Activated naive CD4-positive, alpha-beta T cell treated with anti-CD3 and anti-CD28 coated beads, Interleukin-2, amount 50 U/mL, for 72 hours (primary cell): ENCODE results near the gene HOXD4. TPM values are rescaled to one million over a fixed set of nuclear protein-coding genes. Genes with fewer than 3 reads are reported as not detected.

Experiments used
- ATAC-seq, 2 donors: fragments of 150-1000 bp; cut with Tn5 transposase; 2 replicates each; pipeline ENCODE4 v1.10.0; 2021; ENCODE audit warnings: mild to moderate bottlenecking in 2 of 2, moderate library complexity in 2 of 2
- DNase-seq, 2 donors: peaks; one replicate each; pipeline ENCODE4 v3.0.0; 2021 to 2022; ENCODE audit warnings: low spot score in 2 of 2
- H3K27ac Mint-ChIP-seq, 2 donors: one replicate each; pipeline ENCODE4 v1.8.0; 2022; ENCODE audit warnings: mild to moderate bottlenecking in 2 of 2, mixed read lengths in 2 of 2
- H3K36me3 Mint-ChIP-seq, 2 donors: one replicate each; pipeline ENCODE4 v1.8.0; 2022; ENCODE audit warnings: mixed read lengths in 2 of 2
- H3K9me3 Mint-ChIP-seq, 2 donors: one replicate each; pipeline ENCODE4 v1.8.0; 2022; ENCODE audit warnings: mixed read lengths in 2 of 2
- total RNA-seq, 2 donors: library from RNA; stranded (reverse); gene quantifications; one replicate each; pipeline ENCODE4 v1.2.3, GENCODE V29; 2022

Gene HOXD4
- total RNA-seq, 2 donors from 2014 or later: not detected

DNA sequence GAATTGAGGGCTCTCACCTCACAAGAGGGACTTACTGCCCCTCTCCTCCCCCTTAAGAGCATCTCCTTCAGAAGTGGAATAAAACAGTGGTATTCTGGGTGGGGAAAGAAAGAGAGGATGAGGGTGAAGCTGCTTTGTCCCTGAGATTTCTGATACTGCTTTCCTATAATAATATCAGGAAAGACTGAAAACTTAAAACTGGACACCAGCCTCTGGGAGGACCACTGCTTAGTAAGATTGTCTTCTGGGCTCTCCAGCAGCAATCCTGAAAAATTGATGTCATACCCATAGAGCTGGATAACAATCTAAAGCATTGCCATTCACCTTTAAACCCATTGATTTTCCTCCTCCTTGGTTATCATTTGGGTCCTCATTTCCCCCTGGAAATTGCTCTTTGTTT is 4.7 kb upstream of the HOXD4 start:
- H3K36me3 Mint-ChIP-seq: peaks cover 0 to 25% of the 10 kb centered on the region in 2 donors
- no peaks in the 10 kb centered on the region for H3K9me3 Mint-ChIP-seq
- ATAC-seq: no peak
- DNase-seq: no peak
- H3K27ac Mint-ChIP-seq: no peak overlapping the region

DNA sequence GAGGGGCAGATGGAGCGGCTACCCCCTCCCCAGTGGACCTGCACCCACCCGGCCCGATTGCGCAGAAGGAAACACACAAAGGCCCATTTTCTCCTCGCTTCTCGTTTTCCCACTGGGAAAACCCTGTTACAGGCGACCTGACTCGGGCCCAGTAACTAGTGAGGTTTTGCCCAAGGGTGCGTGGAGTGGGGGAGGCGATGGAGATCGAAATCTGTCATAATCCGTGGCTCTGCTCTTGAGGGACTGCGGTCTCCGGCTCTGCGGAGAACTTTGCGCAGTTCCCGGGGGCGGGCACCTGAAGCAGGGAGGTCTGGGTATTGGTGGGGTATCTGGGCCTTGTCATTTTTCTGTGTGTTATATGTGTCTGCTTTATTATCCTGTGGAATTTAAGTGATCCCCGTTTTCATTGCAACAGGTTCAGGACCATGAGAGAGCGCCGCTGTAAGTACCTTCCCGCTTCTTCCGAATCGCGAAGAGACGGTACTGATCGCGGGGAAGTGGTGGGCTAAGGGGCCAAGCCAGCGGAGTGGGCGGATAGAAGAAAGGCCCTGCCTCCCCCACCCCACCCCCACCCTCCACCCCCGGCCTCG is 4.0 kb upstream of the HOXD4 start:
- no peak for DNase-seq
- no peak for ATAC-seq
- H3K9me3 Mint-ChIP-seq: no peaks in the 10 kb centered on the region
- no peak overlapping the region for H3K27ac Mint-ChIP-seq
- H3K36me3 Mint-ChIP-seq: peaks cover 0 to 25% of the 10 kb centered on the region in 2 donors

DNA sequence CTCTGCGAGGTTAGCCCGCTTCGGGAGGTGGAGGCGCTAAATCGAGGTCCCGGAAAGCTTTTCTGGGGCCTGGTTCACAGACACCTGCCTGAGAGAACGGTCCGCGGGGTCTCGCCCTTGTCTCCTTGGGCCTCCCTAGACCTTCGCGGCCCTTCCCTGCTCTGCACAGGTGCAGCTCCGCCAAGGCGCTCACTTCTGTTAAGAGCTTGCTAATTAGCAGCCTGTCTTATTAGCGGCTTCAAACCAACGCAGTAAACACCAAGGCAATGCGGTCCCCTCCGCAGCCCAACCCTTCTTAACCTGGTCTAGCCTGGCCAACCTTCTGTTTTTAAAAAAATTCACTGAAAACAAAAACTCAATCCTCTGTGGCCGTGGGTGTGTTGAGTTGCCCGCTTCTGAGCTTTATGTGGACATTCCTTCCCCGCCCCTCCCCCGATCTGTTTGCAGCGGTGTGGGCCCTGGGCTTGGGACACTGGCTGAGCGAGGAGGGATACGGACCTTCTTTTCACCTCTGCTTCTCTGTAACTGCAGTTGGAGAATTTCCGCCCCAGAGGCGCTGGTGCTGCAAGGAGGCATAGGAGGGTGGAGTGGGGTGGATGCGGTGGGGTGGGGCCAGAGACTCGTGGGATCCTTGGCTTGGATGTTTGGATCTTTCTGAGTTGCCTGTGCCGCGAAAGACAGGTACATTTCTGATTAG is 3.4 kb upstream of the HOXD4 start:
- no peak for ATAC-seq
- H3K27ac Mint-ChIP-seq: no peak overlapping the region
- no peak for DNase-seq
- H3K36me3 Mint-ChIP-seq: peaks cover 0 to 25% of the 10 kb centered on the region in 2 donors
- no peaks in the 10 kb centered on the region for H3K9me3 Mint-ChIP-seq

DNA sequence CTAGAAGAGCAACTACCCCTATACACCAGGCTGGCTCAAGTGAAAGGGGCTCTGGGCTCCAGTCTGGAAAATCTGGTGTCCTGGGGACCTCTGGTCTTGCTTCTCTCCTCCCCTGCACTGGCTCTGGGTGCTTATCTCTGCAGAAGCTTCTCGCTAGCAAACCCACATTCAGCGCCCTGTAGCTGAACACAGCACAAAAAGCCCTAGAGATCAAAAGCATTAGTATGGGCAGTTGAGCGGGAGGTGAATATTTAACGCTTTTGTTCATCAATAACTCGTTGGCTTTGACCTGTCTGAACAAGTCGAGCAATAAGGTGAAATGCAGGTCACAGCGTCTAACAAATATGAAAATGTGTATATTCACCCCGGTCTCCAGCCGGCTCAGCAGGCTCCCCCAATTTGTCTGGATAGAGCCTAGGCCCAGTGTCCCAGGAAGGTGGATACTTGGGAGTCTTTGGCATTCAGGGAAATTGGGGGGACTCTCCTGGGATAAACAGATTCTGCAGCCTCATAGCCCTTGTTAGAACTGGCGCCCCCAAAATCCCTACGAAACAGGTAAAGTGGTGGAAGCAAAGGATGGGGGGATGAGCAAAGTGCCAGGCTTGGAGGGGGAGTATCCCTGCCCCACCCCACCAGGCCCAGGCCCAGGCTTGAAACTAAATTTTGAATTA is 2.5 kb upstream of the HOXD4 start:
- DNase-seq (no peak), ATAC-seq (no peak)
- Mint-ChIP-seq H3K36me3 (peaks cover 0 to 25% of the 10 kb centered on the region in 2 donors), H3K9me3 (no peaks in the 10 kb centered on the region), H3K27ac (no peak overlapping the region)

DNA sequence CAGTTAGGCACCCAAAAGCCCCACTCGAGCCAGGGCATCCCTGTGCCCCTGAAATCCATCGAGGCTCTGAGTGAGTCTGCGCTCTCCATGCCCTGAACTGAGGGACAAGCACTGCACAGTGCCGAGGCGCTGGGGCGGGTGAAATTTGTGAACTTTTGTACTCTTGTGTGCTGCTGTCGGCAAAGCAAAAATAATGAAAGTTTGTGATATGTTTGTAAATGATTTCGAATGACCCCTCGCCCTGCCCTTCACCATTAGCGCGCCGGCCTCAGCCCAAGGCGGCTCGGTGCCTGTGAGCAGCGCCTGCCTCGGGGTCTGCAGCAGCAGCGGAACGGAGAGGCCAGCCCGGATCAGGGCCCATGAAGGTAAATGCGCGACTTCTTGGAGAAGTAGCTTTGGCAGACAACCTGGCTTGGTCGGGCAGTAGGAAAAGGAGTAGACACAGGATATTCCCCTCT is 1.8 kb upstream of the HOXD4 start:
- Mint-ChIP-seq H3K9me3 (no peaks in the 10 kb centered on the region), H3K27ac (no peak overlapping the region), H3K36me3 (peaks cover 0 to 25% of the 10 kb centered on the region in 2 donors)
- ATAC-seq (no peak), DNase-seq (no peak)

DNA sequence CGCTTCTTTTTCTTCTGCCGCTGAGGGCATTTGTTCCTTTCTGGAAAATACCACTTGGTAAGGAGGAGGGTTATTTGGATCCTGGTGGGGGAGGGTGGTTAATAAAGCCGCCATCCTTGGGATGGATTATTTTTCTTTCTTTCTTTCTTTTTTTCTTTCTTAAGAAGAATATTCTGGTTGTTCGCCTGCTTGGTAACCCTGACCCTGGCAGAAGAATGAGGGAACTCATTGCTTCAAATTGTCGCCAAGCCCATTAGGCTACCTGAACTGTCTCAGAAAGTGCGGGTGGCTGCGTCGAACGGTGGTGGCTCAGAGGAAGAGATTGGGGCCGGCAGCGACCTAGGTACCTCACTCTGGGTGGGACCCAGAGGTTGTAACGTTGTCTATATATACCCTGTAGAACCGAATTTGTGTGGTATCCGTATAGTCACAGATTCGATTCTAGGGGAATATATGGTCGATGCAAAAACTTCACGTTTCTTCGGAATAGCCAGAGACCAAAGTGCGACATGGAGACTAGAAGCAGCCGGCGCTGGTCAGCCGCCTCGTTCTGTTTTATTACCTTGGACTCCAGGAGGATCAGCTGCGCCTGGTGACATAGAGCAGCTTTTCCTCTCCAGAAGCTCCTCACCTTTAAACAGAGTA is 1.3 kb upstream of the HOXD4 start:
- Mint-ChIP-seq H3K36me3 (peaks cover 0 to 25% of the 10 kb centered on the region in 2 donors), H3K9me3 (no peaks in the 10 kb centered on the region), H3K27ac (no peak overlapping the region)
- ATAC-seq (no peak), DNase-seq (no peak)

DNA sequence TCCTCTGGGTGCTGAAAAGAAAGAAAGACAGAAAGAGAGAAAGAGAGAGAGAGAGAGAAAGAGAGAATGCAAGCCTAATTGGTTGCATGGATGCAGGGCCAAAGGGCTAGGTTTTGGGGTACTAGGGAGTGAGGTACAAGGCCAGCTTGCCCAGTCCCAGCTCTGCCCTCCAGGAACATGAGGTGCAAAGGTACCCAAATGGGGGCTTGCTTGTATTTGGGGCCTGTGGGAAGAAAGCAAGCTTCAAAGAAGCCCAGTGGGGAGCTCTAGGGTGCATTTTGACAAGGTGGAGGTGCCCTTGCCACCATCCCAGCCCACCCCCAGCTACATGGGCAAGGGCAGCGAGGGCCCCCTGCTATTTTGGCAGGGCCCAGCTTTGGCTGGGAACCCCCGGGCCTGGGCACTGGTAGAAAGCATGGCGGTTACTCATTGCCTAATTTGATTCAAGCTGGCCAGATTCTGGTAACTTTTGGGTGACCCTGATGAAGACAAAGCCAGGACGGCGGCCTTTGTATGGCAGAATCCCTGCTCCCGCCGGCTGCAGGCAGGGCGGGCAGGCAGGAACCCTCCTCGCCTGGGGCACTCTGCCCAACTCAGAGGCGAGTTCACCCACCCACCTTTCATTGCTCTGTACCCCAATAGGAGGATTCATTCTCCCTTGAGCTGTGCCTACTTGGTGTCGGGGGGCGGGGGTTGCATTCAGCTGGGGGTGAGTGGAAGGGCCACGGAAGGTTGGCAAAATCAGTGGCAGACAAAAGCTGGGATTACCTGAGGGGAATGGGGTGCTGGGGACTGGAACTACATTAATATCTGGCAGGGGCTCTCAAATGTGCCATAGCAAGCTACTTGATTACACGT is 537 bp upstream of the HOXD4 start:
- Mint-ChIP-seq H3K9me3 (no peaks in the 10 kb centered on the region), H3K27ac (no peak overlapping the region), H3K36me3 (peaks cover 0 to 25% of the 10 kb centered on the region in 2 donors)
- ATAC-seq: no peak
- DNase-seq: no peak

DNA sequence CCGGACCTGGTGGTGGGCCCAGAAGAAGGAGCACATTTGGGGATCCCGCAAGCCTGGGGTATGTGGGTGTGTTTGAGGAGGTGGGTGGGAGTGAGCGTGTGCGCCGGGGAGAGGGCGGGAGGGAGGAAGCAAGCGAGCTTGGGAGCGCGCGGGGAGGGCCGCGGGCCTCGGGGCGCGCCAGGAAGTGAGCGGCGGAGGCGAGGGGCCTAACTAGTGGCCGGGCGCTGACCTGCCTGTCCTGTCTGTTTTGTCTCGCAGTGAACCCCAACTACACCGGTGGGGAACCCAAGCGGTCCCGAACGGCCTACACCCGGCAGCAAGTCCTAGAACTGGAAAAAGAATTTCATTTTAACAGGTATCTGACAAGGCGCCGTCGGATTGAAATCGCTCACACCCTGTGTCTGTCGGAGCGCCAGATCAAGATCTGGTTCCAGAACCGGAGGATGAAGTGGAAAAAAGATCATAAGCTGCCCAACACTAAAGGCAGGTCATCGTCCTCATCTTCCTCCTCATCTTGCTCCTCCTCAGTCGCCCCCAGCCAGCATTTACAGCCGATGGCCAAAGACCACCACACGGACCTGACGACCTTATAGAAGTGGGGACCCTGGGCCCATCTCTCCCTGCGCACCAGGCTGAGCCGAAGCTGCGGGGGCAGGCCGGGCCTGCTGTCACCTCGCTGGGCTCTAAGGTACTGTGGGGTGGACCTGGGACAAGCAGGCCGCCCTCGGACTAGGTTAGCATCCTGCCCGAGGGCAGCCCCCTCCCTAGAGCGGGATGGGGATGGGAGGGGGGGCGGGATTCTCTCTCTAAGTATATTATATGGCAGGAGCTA is 1.2 kb downstream of the HOXD4 start:
- DNase-seq: no peak
- no peak for ATAC-seq
- H3K27ac Mint-ChIP-seq: no peak overlapping the region
- peaks cover 0 to 22% of the 10 kb centered on the region in 2 donors for H3K36me3 Mint-ChIP-seq
- no peaks in the 10 kb centered on the region for H3K9me3 Mint-ChIP-seq

DNA sequence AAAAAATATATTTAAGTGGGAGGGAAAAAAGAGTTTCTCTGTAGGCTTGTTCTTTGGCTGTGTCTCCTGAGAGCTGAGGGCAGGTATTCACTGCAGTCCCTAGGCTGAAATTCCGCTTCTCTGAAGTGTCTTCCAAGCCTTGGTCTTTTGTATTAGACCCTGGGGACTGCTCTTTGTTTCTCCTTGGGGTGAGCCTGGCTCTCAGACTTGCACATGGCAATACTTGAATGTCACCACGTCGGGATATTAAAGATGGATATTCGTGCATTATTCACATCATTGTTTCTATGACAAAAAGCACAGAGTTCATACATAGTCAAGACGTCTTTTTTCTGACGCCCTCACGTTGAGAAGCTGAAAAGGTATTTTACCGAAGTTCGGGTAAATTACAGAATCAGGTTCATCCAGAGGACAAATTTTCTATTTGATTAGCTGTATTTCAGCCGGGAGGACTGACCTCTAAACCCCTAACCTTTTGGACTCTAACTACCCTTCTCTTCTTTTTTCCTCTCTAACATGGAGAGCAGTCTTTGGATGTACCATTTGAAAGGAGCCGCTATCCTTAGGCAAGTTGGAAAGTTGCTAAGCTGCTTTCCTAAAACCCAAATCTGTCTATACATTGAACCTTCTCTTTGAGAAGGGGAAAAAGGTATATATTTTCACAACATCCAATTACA is 3.4 kb downstream of the HOXD4 start:
- ATAC-seq (no peak), DNase-seq (no peak)
- Mint-ChIP-seq H3K27ac (no peak overlapping the region), H3K36me3 (peaks cover 0 to 23% of the 10 kb centered on the region in 2 donors), H3K9me3 (no peaks in the 10 kb centered on the region)

DNA sequence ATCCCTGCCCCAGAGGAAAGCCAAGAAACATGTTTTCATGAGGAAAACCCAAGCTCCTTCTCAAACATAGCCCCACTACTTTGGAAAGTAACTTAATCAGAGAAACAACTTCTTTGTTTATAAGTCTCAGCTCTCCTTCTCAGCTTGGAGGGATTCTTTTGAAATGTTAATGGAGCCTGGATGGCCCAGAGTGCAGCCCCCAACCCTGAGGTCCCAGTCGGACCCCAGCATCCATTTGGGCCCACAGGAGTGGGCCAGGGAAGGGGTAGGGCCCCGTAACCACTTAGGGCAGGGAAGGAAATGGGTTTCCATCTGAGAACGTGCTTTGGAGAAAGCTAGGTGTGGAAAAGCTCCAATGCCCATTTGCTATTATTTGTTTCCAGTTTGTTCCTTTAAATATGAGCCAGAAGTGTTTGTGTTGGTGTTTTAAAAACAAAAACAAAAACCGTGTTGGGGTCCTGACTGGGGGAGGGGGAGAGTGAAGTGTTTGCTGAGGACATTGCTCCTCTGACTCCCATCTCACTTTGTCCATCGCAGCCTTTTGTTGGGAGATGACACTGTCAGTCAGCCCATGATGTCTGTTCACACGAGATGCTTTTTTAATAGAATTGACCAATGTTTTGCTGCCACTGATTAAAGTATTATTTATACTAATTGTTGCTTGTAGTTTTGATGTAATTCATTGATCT is 4.2 kb downstream of the HOXD4 start:
- Mint-ChIP-seq H3K9me3 (no peaks in the 10 kb centered on the region), H3K27ac (no peak overlapping the region), H3K36me3 (peaks cover 0 to 17% of the 10 kb centered on the region in 2 donors)
- ATAC-seq (no peak), DNase-seq (no peak)

DNA sequence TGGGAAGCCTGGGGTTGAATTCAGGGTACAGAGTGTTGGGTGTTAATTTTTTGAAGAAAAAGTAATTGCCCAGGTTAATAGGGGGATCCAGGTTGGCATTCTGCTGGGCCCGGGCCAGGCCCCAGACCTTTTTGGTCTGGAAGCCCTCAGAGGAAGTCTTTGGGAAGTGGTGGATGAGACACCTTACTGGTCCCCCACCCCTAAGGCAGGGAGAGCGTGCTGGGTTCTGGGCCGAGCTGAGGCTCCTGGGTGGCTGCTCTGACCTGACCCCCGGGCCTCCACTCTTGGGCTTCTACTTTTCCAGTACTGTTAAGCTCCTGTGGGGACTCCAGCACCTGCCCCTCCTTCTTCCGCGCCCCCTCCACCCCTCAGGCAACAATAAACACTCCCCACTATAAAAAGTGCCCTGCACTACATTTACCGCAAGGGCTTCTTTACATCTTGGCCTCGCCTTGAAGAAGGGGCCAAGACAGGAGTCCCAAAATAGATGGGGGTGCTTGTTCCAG is 5.0 kb downstream of the HOXD4 start:
- no peaks in the 10 kb centered on the region for H3K9me3 Mint-ChIP-seq
- H3K36me3 Mint-ChIP-seq: peaks cover 6 to 18% of the 10 kb centered on the region in 2 donors
- DNase-seq (no peak), ATAC-seq (no peak)
- H3K27ac Mint-ChIP-seq: no peak overlapping the region

DNA sequence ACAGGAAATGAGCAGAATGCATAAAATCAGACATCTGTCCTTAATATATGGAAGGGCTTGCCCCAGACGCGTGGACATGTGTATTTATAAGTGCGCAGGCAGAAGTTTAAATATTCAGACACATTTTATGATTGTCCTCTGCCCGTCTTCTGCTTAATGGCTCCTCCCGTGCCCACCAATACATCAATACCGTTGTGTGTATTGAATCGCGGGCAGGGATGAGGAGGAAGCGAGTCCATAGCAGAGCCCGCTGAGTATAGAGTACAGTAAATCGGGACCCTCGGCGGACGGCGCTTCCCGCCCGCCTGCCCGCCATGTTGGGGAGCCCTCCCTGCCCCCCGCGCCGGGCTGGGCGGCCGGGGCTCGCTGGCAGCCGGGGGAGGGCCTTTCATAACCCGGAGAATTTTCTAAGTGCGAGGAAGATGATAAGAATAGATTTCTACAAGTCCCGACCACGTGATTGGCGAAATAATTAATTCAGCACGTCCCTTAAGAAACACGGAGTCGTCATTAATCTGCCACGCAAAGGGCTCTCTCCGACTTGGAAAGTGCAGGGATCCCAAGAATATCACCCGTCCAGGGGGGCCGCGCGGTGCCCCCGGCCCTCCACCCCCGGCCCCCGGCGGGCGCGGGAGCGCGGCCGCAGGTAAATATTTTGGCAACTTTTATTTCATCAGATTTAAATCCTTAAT is 5.6 kb downstream of the HOXD4 start, which contains the start of gene HOXD3:
Gene HOXD3 (plus strand): TSS at position 501 of the 692 bp plus-strand sequence. CDS start 11,808 bp downstream, outside the sequence.
- Mint-ChIP-seq H3K9me3 (no peaks in the 10 kb centered on the region), H3K27ac (no peak within 1 kb of the TSS), H3K36me3 (peaks cover 6 to 24% of the 10 kb centered on the region in 2 donors)
- DNase-seq: no peak
- no peak for ATAC-seq

DNA sequence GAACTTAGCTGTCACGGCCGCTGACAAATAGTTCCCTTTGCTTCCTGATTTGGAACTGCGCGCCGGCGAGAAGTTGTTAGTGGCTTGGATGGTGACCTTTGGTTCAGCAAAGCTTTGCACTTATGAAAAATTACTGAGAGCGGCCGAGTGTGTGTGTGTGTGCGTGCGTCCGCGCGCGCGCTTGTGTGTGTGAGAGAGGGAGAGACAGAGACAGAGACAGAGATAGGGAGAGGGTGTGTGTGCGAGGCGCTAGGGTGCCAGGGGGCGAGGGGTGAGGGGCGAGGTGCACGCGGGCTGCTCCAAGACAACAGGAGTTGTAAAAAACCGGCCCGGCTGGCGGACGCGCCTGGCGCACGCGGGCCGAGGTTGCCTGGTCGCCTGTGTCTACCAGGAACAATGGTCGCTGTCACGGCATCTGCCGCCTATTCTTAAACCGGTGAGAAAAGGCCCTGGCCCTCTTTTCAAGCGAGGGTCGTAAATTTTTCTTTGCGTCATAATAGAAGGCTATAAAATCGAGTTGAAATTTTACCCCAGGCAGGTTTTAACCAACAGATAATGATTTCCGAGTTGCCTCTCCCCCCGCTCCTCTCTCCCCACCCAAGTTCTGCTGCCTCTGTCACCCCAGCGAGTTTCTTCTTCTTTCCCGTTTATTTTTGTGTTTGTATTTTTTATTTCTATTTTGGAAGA is 6.3 kb downstream of the HOXD4 start:
- no peak for ATAC-seq
- DNase-seq: no peak
- Mint-ChIP-seq H3K9me3 (no peaks in the 10 kb centered on the region), H3K27ac (no peak overlapping the region), H3K36me3 (peaks cover 6 to 26% of the 10 kb centered on the region in 2 donors)
